A673 (cell line): ENCODE results near the gene GAL3ST1. TPM values are rescaled to one million over a fixed set of nuclear protein-coding genes. Genes with fewer than 3 reads are reported as not detected.

Experiments used
- BruUV-seq: library from RNA; stranded (reverse); fragments of 400-500 nt; replicated peaks from 2 replicates; lab custom pipeline; 2021; lab: Mats Ljungman, UMichigan
- CTCF ChIA-PET: fragments of 300-600 bp; sonication (Branson Sonifier 250); formaldehyde crosslinking; loops from one replicate; lab custom pipeline; 2022; ENCODE audit warnings: antibody characterized with exemption; lab: Charles Lee
- POLR2A ChIA-PET: fragments of 300-600 bp; sonication (Branson Sonifier 250); formaldehyde crosslinking; loops from one replicate; lab custom pipeline; 2022; ENCODE audit warnings: antibody characterized with exemption; ENCODE audit not compliant: low non-redundant PET; lab: Charles Lee
- DNase-seq: peaks from one replicate; pipeline ENCODE4 v3.0.0-alpha.2; 2015; ENCODE audit warnings: low spot score
- H3K27ac ChIP-seq: fragments of 200-600 bp; sonication (generic); 2 replicates; pipeline ENCODE4 v1.5.1; 2016; ENCODE audit warnings: mixed run types, low read depth, mild to moderate bottlenecking, mixed read lengths, antibody characterized with exemption, low read length; ENCODE audit not compliant: poor library complexity, severe bottlenecking
- H3K27me3 ChIP-seq: fragments of 200-600 bp; sonication (generic); replicated peaks from 2 replicates; pipeline ENCODE4 v1.6.1; 2017; ENCODE audit warnings: mixed run types, low read depth, mild to moderate bottlenecking, mixed read lengths, antibody characterized with exemption, low read length; ENCODE audit not compliant: insufficient read depth, poor library complexity
- H3K36me3 ChIP-seq: fragments of 200-600 bp; sonication (generic); 2 replicates; pipeline ENCODE4 v1.6.1; 2016; ENCODE audit warnings: mixed run types, mild to moderate bottlenecking, mixed read lengths, antibody characterized with exemption, low read length; ENCODE audit not compliant: insufficient read depth, poor library complexity, severe bottlenecking
- H3K4me1 ChIP-seq: fragments of 200-600 bp; sonication (generic); 2 replicates; pipeline ENCODE4 v1.6.1; 2017; ENCODE audit warnings: mixed run types, mild to moderate bottlenecking, mixed read lengths, antibody characterized with exemption, low read length; ENCODE audit not compliant: insufficient read depth, poor library complexity, severe bottlenecking
- H3K4me3 ChIP-seq: fragments of 200-600 bp; sonication (generic); 2 replicates; pipeline ENCODE4 v1.5.1; 2016; ENCODE audit warnings: low read depth, mixed run types, mild to moderate bottlenecking, mixed read lengths, low read length; ENCODE audit not compliant: poor library complexity, severe bottlenecking
- H3K9me3 ChIP-seq: fragments of 200-600 bp; sonication (generic); 2 replicates; pipeline ENCODE4 v1.6.1; 2016; ENCODE audit warnings: mixed run types, low read depth, mild to moderate bottlenecking, mixed read lengths, antibody characterized with exemption, low read length; ENCODE audit not compliant: poor library complexity, severe bottlenecking
- EZH2 ChIP-seq: fragments of 200-600 bp; sonication (generic); IDR thresholded peaks from 2 replicates; pipeline ENCODE4 v1.6.1; 2017; ENCODE audit warnings: borderline replicate concordance, low read depth, mild to moderate bottlenecking, mixed read lengths, antibody characterized with exemption, low read length; ENCODE audit not compliant: poor library complexity, severe bottlenecking
- intact Hi-C: fragments of 100-400 bp; cut with micrococcal nuclease; formaldehyde crosslinking; loops from one replicate; pipeline ENCODE4 v1.10.0; 2022; ENCODE audit not compliant: unreplicated experiment
- total RNA-seq: library from RNA; stranded (reverse); gene quantifications from 2 replicates; pipeline ENCODE4 v1.2.3, GENCODE V29; 2021
- TF ChIP-seq, protein P1 (sequence below): fragments of 300-800, 200-600 bp; sonication (generic); conservative IDR thresholded peaks from 2 replicates; pipeline ENCODE4 v1.5.1; 2017; ENCODE audit warnings: low read depth, mild to moderate bottlenecking, antibody characterized with exemption, low read length, moderate library complexity, mixed read lengths

Gene GAL3ST1
- total RNA-seq, 1 experiment from 2014 or later = 0.58 TPM

DNA sequence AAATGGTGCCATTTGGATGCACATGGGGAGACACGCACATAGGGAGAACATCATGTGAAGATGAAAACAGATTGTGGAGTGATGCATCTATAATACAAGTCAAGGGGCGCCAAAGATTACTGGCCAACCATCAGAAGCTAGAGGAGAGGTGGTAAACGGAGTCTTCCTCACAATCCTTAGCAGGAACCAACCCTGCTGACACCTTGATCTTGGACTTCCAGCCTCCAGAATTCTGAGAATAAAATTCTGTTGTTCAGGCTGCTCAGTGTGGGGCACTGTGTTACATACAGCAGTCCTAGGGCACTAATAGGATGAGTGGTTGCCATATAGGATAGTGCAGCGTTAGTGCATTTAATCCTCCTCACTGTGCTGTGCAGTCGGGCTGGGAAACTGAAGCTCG is 61.0 kb downstream of the GAL3ST1 start:
- intact Hi-C loops = no loop called here
- ChIA-PET CTCF (no interaction called here), POLR2A (no interaction called here)
- DNase-seq = no peak
- Histone ChIP-seq H3K9me3 (no peaks in the 10 kb centered on the region), H3K27ac (no peak overlapping the region), H3K4me3 (no peak overlapping the region), H3K27me3 (no peaks in the 10 kb centered on the region), H3K36me3 (no peaks in the 10 kb centered on the region), H3K4me1 (no peaks in the 10 kb centered on the region)
- TF ChIP-seq, protein P1, sequence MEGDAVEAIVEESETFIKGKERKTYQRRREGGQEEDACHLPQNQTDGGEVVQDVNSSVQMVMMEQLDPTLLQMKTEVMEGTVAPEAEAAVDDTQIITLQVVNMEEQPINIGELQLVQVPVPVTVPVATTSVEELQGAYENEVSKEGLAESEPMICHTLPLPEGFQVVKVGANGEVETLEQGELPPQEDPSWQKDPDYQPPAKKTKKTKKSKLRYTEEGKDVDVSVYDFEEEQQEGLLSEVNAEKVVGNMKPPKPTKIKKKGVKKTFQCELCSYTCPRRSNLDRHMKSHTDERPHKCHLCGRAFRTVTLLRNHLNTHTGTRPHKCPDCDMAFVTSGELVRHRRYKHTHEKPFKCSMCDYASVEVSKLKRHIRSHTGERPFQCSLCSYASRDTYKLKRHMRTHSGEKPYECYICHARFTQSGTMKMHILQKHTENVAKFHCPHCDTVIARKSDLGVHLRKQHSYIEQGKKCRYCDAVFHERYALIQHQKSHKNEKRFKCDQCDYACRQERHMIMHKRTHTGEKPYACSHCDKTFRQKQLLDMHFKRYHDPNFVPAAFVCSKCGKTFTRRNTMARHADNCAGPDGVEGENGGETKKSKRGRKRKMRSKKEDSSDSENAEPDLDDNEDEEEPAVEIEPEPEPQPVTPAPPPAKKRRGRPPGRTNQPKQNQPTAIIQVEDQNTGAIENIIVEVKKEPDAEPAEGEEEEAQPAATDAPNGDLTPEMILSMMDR = no peak
- no peak for TF ChIP-seq EZH2
- no TSS peak for BruUV-seq

DNA sequence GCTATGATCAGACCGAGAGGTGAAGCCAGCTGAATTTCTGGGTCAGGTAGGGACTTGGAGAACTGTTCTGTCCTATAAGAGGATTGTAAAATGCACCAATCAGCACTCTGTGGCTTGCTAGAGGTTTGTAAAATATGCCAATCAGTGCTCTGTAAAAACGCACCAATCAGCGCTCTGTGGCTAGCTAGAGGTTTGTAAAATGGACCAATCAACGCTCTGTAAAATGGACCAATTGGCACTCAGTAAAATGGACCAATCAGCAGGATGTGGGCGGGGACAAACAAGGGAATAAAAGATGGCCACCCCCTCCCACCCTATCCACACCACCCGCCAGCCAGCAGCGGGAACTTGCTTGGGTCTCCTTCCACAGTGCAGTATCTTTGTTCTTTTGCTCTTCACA is 62.6 kb downstream of the GAL3ST1 start:
- Histone ChIP-seq H3K9me3 (no peaks in the 10 kb centered on the region), H3K4me3 (no peak overlapping the region), H3K27me3 (no peaks in the 10 kb centered on the region), H3K36me3 (no peaks in the 10 kb centered on the region), H3K4me1 (no peaks in the 10 kb centered on the region), H3K27ac (no peak overlapping the region)
- ChIA-PET POLR2A (no interaction called here), CTCF (no interaction called here)
- intact Hi-C loops = no loop called here
- BruUV-seq = no TSS peak
- no peak for DNase-seq
- TF ChIP-seq, protein P1 = no peak
- TF ChIP-seq EZH2 = no peak

DNA sequence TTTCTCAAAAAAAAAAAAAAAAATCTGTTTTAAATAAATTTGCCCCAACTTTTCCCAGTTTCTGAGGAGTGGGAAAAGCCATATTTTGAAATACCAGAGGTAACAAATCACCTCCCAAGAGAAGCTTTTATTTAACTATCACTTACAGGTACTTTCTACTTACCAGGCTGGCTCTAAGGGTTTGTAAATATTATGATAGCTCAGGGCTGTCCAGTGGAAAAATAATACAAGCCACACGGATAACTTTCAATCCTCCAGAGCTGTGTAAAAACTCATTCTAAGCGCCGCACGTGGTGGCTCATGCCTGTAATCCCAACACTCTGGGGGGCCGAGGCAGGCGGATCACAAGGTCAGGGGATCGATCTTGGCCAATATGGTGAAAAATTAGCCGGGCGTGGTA is 63.4 kb downstream of the GAL3ST1 start:
- BruUV-seq = no TSS peak
- no peak for DNase-seq
- no peaks in the 10 kb centered on the region for H3K27me3 ChIP-seq
- H3K4me1 ChIP-seq = no peaks in the 10 kb centered on the region
- intact Hi-C loops = no loop called here
- POLR2A ChIA-PET = no interaction called here
- no peak overlapping the region for H3K4me3 ChIP-seq
- H3K9me3 ChIP-seq = no peaks in the 10 kb centered on the region
- no peaks in the 10 kb centered on the region for H3K36me3 ChIP-seq
- CTCF ChIA-PET = no interaction called here
- TF ChIP-seq EZH2 = no peak
- TF ChIP-seq, protein P1 = no peak
- H3K27ac ChIP-seq = no peak overlapping the region
